Occipital lobe (tissue), 2 donors: Measurements from ENCODE around the gene ADCY4. TPM values are rescaled to one million over a fixed set of nuclear protein-coding genes. Genes with fewer than 3 reads are reported as not detected.
A peak's percentile ranks its signal among the peaks of the same experiment; 100 is the strongest.

Experiments
- DNase-seq: peaks from one replicate; lab custom pipeline; 2025; lab: John Stamatoyannopoulos, UW
- total RNA-seq: library from RNA; depleted of rRNA; stranded (reverse); fragments of >200 nt; gene quantifications from one replicate; pipeline ENCODE4 v1.2.3, GENCODE V29; 2014

The ADCY4 gene
- total RNA-seq, 1 donor from 2014 or later = 1.4 TPM

- no peak for DNase-seq
Observed at GRCh38 chr14:24317141-24317928, 17.5 kb downstream of the ADCY4 start.

- no peak for DNase-seq
Observed at GRCh38 chr14:24316597-24316950, 18.3 kb downstream of the ADCY4 start.

GRCh38 chr14:24315807-24316596 lies 18.9 kb downstream of the ADCY4 start:
- no peak for DNase-seq

- DNase-seq = no peak
Observed at GRCh38 chr14:24315243-24315806, 19.5 kb downstream of the ADCY4 start.

- DNase-seq = no peak
Observed at GRCh38 chr14:24314377-24315193, 20.3 kb downstream of the ADCY4 start.

- no peak for DNase-seq
Observed at GRCh38 chr14:24313913-24314312, 21.0 kb downstream of the ADCY4 start.

GRCh38 chr14:24312736-24313507 lies 21.9 kb downstream of the ADCY4 start:
- DNase-seq = no peak

- DNase-seq = no peak
Observed at GRCh38 chr14:24311837-24312615, 22.8 kb downstream of the ADCY4 start.

GRCh38 chr14:24310646-24311604 lies 23.9 kb downstream of the ADCY4 start, which contains the start of gene LTB4R:
LTB4R (plus strand) TSS chr14:24311502; CDS start chr14:24315652, 4,150 bp downstream.
- DNase-seq = peak; percentile 34

- DNase-seq = no peak
Observed at GRCh38 chr14:24310265-24310645, 24.6 kb downstream of the ADCY4 start.

- DNase-seq = no peak
Observed at GRCh38 chr14:24309538-24310264, 25.2 kb downstream of the ADCY4 start, which contains the start of gene LTB4R2. LTB4R2 (plus strand) TSS chr14:24310140; CDS start chr14:24310665, 525 bp downstream.

- no peak for DNase-seq
Observed at GRCh38 chr14:24308342-24309124, 26.3 kb downstream of the ADCY4 start.

- no peak for DNase-seq
Observed at GRCh38 chr14:24307575-24308341, 27.1 kb downstream of the ADCY4 start, which contains the start of gene CIDEB. CIDEB (minus strand) TSS chr14:24307977; CDS start chr14:24307858, 119 bp downstream.

GRCh38 chr14:24307156-24307574 lies 27.7 kb downstream of the ADCY4 start:
- DNase-seq = no peak

GRCh38 chr14:24304019-24304387 lies 30.9 kb downstream of the ADCY4 start:
- no peak for DNase-seq

- no peak for DNase-seq
Observed at GRCh38 chr14:24300326-24300980, 34.4 kb downstream of the ADCY4 start.
